CD4-positive, alpha-beta T cell treated with Interleukin-6 at 100 ng/mL for 8 hours (primary cell): ENCODE results near the gene ZNF536.
"Not testable (repeated sequence)": the region's sequence is repeated elsewhere in the genome, so short reads cannot be mapped to it uniquely, and the experiment has no call there.

ENCODE experiments used
- DNase-seq: peaks from one replicate; pipeline ENCODE4 v3.0.0-alpha.2; 2020; ENCODE audit warnings: mixed read lengths, low spot score

ZNF536 gene

GRCh38 chr19:30420316-30420715 lies 48.1 kb downstream of the ZNF536 start:
- no peak for DNase-seq

- no peak for DNase-seq
These were observed 48.7 kb downstream of the ZNF536 start for GRCh38 chr19:30420881-30421280.

GRCh38 chr19:30421571-30421970 lies 49.4 kb downstream of the ZNF536 start:
- DNase-seq: no peak

GRCh38 chr19:30423481-30423880 lies 51.3 kb downstream of the ZNF536 start:
- DNase-seq: no peak

- no peak for DNase-seq
These were observed 54.0 kb downstream of the ZNF536 start for GRCh38 chr19:30425885-30426838.

GRCh38 chr19:30426864-30427263 lies 54.7 kb downstream of the ZNF536 start:
- DNase-seq: no peak

GRCh38 chr19:30428092-30428680 lies 56.0 kb downstream of the ZNF536 start:
- DNase-seq: no peak

GRCh38 chr19:30428844-30429243 lies 56.7 kb downstream of the ZNF536 start:
- no peak for DNase-seq

- DNase-seq: no peak
These were observed 58.1 kb downstream of the ZNF536 start for GRCh38 chr19:30430206-30430734.

- no peak for DNase-seq
These were observed 59.4 kb downstream of the ZNF536 start for GRCh38 chr19:30431591-30431990.

- no peak for DNase-seq
These were observed 62.8 kb downstream of the ZNF536 start for GRCh38 chr19:30434797-30435594.

- no peak for DNase-seq
These were observed 65.7 kb downstream of the ZNF536 start for GRCh38 chr19:30437869-30438268.

- no peak for DNase-seq
These were observed 67.1 kb downstream of the ZNF536 start for GRCh38 chr19:30439310-30439709.

- no peak for DNase-seq
These were observed 68.8 kb downstream of the ZNF536 start for GRCh38 chr19:30441011-30441410.

- DNase-seq: no peak
These were observed 70.5 kb downstream of the ZNF536 start for GRCh38 chr19:30442674-30443073.

GRCh38 chr19:30443531-30444252 lies 71.5 kb downstream of the ZNF536 start:
- no peak for DNase-seq

- no peak for DNase-seq
These were observed 72.1 kb downstream of the ZNF536 start for GRCh38 chr19:30444253-30444671.

- DNase-seq: no peak
These were observed 72.6 kb downstream of the ZNF536 start for GRCh38 chr19:30444686-30445232.

GRCh38 chr19:30445385-30445784 lies 73.2 kb downstream of the ZNF536 start:
- no peak for DNase-seq

GRCh38 chr19:30446120-30446519 lies 73.9 kb downstream of the ZNF536 start:
- not testable (repeated sequence) for DNase-seq

GRCh38 chr19:30446850-30447552 lies 74.8 kb downstream of the ZNF536 start:
- no peak for DNase-seq
